Aorta (tissue), 5 donors: ENCODE results near the gene SSC4D. TPM values are rescaled to one million over a fixed set of nuclear protein-coding genes. Genes with fewer than 3 reads are reported as not detected.
"Not testable (repeated sequence)": the region's sequence is repeated elsewhere in the genome, so short reads cannot be mapped to it uniquely, and the experiment has no call there.

Experiments
- ATAC-seq: fragments of 200-7000 bp; cut with Tn5 transposase; one replicate; pipeline ENCODE4 v1.9.1; 2022; ENCODE audit warnings: moderate library complexity; ENCODE audit not compliant: low FRiP score
- DNase-seq, 2 donors: peaks; one replicate each; pipeline ENCODE4 v3.0.0-alpha.2; 2020
- H3K27ac ChIP-seq, 2 donors: one replicate each; pipeline ENCODE4 v1.5.1; 2013; ENCODE audit warnings: low read length in 2 of 2, mild to moderate bottlenecking in 2 of 2, moderate library complexity in 2 of 2, control low read depth in 1 of 2, inconsistent platforms in 1 of 2, low read depth in 1 of 2
- H3K27me3 ChIP-seq, 2 donors: one replicate each; pipeline ENCODE4 v1.6.1; 2013; ENCODE audit warnings: control low read depth in 1 of 2, low read length in 1 of 2, mild to moderate bottlenecking in 1 of 2, moderate library complexity in 1 of 2; ENCODE audit not compliant: insufficient read depth in 2 of 2, control insufficient read depth in 1 of 2
- H3K36me3 ChIP-seq, 2 donors: one replicate each; pipeline ENCODE4 v1.6.1; 2013; ENCODE audit warnings: control low read depth in 1 of 2, low read length in 1 of 2, mild to moderate bottlenecking in 1 of 2; ENCODE audit not compliant: insufficient read depth in 2 of 2, control insufficient read depth in 1 of 2
- H3K4me1 ChIP-seq, 2 donors: one replicate each; pipeline ENCODE4 v1.6.1; 2013; ENCODE audit warnings: low read length in 2 of 2, control low read depth in 1 of 2, mild to moderate bottlenecking in 1 of 2, moderate library complexity in 1 of 2; ENCODE audit not compliant: insufficient read depth in 2 of 2, control insufficient read depth in 1 of 2
- H3K4me3 ChIP-seq, 2 donors: one replicate each; pipeline ENCODE4 v1.5.1; 2013; ENCODE audit warnings: low read length in 2 of 2, control low read depth in 1 of 2, mild to moderate bottlenecking in 1 of 2
- H3K9me3 ChIP-seq: one replicate; pipeline ENCODE4 v1.6.1; 2013; ENCODE audit warnings: mild to moderate bottlenecking, low read length; ENCODE audit not compliant: control insufficient read depth
- WGBS, 2 donors: extraction: QIAGEN DNeasy Blood & Tissue Kit; methylation state at CpG; one replicate each; pipeline ENCODE4 v1.1.7; 2013; 5-methylcytosine and 5-hydroxymethylcytosine counted together
- intact Hi-C, 2 donors: fragments of 100-400 bp; cut with DNase I; formaldehyde crosslinking; loops; one replicate each; pipeline versions ENCODE4 v1.14.2 to v1.15.0; 2022
- polyA plus RNA-seq, 2 donors: library from polyadenylated mRNA; stranded (reverse); fragments of 200-250 nt; gene quantifications; one replicate each; pipeline ENCODE4 v1.2.3, GENCODE V29; 2013
- total RNA-seq, 2 donors: library from RNA; stranded (reverse); fragmentation: NEBNext Ultra II Directional; extraction: Animal tissue kit (Norgen Biotek cat#: 25700); gene quantifications; one replicate each; pipeline ENCODE4 v1.2.1, GENCODE V29; 2021
- donor health status: healthy with polysubstance abuse.
- donor health status: Bipolar disorder and iron deficiency.
- donor health status: DM: no; HTN: no; CAD: no.
- donor health status: DM: no; HTN: no; CAD: no.
- donor health status: DM: yes; HTN: yes; CAD: no.

SSC4D gene
- total and polyA plus RNA-seq, 4 donors: 0.13 to 0.58 (median 0.33) TPM; not detected in 1

DNA sequence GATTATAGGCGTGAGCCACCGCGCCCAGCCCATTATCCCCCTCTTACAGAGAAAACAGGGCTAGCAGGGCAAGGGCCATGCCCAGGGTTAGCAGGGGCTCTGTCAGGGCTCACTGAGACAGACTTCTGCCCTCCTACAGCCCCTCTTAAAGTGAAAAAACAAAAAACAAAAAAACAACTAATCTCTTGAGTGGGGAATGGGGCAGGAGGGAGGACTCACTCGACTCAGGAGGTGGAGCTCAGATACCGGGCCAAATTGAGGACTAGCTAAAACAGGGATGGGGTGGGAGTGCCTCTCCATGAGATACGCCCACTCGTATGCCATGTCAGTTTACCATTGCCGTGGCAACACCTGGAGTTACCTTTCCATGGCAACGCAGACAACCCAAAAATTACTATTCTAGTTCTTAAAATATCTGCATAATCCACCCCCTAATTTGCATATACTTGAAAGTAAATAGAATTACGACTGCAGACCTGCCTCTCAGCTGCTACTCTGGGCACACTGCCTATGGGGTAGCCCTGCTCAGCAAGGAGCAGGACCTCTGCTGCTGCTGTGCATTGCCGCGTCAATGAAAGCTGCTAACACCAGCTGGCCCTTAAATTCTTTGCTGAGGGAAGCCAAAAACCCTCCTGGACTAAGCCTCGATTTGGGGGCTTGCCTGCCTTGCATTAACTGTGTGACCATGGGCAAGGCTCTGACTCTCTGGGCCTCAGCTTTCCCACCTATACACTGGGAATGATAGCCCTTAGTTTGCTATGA, 13.4 kb downstream of the SSC4D start:
- Histone ChIP-seq H3K9me3 (no peaks in the 10 kb centered on the region), H3K27ac (no peak overlapping the region), H3K36me3 (no peaks in the 10 kb centered on the region), H3K27me3 (no peaks in the 10 kb centered on the region), H3K4me1 (no peaks in the 10 kb centered on the region), H3K4me3 (no peak overlapping the region)
- 70 to 73% methylated on average over 13 of the region's 13 CpGs for WGBS, 2 donors
- no peak for ATAC-seq
- intact Hi-C loops: no loop called here
- no peak for DNase-seq

DNA sequence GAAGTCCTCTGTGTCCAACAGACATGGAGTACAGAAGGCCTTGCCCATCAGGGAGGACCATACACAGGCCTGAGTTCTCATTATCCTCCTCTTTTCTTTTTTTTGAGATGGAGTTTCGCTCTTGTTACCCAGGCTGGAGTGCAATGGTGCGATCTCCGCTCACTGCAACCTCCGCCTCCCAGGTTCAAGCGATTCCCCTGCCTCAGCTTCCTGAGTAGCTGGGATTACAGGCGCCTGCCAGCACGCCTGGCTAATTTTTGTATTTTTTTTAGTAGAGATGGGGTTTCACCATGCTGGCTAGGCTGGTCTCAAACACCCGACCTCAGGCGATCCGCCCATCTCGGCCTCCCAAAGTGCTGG, 13.9 kb downstream of the SSC4D start:
- H3K27ac ChIP-seq, DNase-seq, H3K36me3 ChIP-seq, H3K27me3 ChIP-seq, H3K4me1 ChIP-seq, H3K4me3 ChIP-seq, ATAC-seq, intact Hi-C loops, H3K9me3 ChIP-seq: not testable (repeated sequence)
- 89 to 95% methylated on average over 11 of the region's 11 CpGs for WGBS, 2 donors

DNA sequence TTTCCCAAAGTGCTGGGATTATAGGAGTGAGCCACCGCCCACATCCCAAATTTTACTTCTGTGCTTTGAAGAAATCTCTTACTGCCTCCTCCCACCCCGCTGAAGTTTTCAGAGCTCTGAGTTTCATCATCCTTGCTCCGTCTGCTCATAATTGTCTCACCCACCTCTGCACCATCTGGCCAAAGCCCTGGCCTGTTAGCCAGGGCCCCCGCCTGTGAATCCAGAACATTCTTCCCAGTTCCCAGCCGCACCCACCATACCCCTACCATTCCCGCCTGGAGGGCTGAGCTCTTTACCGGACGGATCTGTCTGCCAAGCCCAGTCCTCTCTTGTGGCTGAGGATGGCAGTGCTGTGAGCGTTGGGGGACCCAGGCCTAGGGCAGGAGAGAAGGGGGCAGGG, 14.5 kb downstream of the SSC4D start:
- H3K4me3 ChIP-seq: no peak overlapping the region
- ATAC-seq (no peak), DNase-seq (peak in 1 of 2 donors; percentile 76)
- H3K27ac ChIP-seq: no peak overlapping the region
- intact Hi-C loops: loop anchor here in 1 of 2 donors (5.0 kb wide), 1 partner anchor 78 kb away; no protein-coding TSS in a partner anchor
- no peaks in the 10 kb centered on the region for H3K4me1 ChIP-seq
- H3K27me3 ChIP-seq: no peaks in the 10 kb centered on the region
- H3K36me3 ChIP-seq: no peaks in the 10 kb centered on the region
- no peaks in the 10 kb centered on the region for H3K9me3 ChIP-seq
- 90 to 96% methylated on average over 9 of the region's 9 CpGs for WGBS, 2 donors

GRCh38 chr7:76393116-76394031, 16.1 kb downstream of the SSC4D start:
- Histone ChIP-seq H3K9me3 (no peaks in the 10 kb centered on the region), H3K27ac (peak overlapping the region in 1 of 2 donors; percentile 68), H3K27me3 (no peaks in the 10 kb centered on the region), H3K4me3 (peak overlapping the region in 1 of 2 donors; percentile 43), H3K36me3 (no peaks in the 10 kb centered on the region), H3K4me1 (no peaks in the 10 kb centered on the region)
- intact Hi-C loops: loop anchor here in 1 of 2 donors (2.0 to 5.0 kb wide), 2 partner anchors 35 to 76 kb away; partner anchors contain the start of gene YWHAG
- ATAC-seq (peak; percentile 94), DNase-seq (peak; percentile 97 to 98)
- WGBS, 2 donors: 2 to 4% methylated on average over 68 to 99 of the region's 99 CpGs

DNA sequence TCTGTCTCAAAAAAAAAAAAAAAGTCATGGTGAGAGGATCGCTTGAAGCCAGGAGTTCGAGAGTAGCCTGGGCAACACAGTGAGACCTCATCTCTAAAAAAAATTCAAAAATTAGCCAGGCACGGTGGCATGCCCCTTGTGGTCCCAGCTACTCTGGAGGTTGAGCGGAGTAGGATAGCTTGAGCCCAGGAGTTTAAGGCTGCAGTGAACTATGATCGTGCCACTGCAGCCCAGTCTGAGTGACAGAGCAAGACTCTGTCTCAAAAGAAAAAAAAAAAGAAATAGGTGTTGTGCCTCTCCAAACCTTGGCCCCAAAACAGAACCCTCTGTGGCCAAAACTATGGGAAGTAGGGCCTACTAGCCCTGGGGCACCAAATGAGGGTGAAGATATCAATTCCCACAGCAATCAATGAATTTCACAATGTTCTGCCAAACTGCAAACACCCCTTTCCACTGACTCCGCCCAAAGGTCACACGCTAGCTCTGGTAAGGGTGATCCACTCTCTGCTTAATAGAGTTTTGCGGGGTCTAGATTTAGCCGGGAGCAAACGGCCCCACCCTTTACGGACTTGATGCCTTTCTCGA, 16.9 kb downstream of the SSC4D start:
- Histone ChIP-seq H3K4me3 (no peak overlapping the region), H3K27ac (peak overlapping the region in 1 of 2 donors; percentile 68), H3K36me3 (no peaks in the 10 kb centered on the region), H3K9me3 (no peaks in the 10 kb centered on the region), H3K27me3 (no peaks in the 10 kb centered on the region), H3K4me1 (no peaks in the 10 kb centered on the region)
- WGBS, 2 donors: 44% methylated on average over 12 of the region's 12 CpGs
- ATAC-seq: no peak
- intact Hi-C loops: loop anchor here in 1 of 2 donors (2.0 to 5.0 kb wide), 2 partner anchors 34 to 75 kb away; partner anchors contain the start of gene YWHAG
- DNase-seq: no peak

DNA sequence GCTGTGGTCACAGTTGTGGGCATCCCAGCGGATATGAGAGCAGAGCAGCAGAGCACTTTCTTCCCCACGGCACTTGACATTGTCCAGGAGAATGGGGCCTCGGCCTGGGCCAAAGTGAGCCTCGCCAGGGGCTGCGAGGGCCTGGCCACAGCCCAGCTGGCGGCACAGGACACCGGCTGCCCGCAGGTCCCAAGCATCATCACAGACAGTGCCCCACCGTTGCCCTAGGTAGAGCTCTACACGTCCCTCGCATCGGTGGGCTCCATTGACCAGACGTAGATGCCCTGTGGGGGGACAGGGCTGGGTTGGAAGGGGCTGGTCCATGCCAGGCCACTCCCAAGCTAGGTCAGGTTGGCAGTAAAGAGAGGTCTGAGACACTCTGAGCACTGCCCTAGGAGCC, 19.4 kb downstream of the SSC4D start:
- DNase-seq: no peak
- Histone ChIP-seq H3K4me3 (no peak overlapping the region), H3K27ac (no peak overlapping the region), H3K4me1 (no peaks in the 10 kb centered on the region), H3K9me3 (no peaks in the 10 kb centered on the region), H3K36me3 (no peaks in the 10 kb centered on the region), H3K27me3 (no peaks in the 10 kb centered on the region)
- 89 to 96% methylated on average over 13 of the region's 13 CpGs for WGBS, 2 donors
- intact Hi-C loops: loop anchor here in 1 of 2 donors (5.0 kb wide), 1 partner anchor 73 kb away; no protein-coding TSS in a partner anchor
- no peak for ATAC-seq

DNA sequence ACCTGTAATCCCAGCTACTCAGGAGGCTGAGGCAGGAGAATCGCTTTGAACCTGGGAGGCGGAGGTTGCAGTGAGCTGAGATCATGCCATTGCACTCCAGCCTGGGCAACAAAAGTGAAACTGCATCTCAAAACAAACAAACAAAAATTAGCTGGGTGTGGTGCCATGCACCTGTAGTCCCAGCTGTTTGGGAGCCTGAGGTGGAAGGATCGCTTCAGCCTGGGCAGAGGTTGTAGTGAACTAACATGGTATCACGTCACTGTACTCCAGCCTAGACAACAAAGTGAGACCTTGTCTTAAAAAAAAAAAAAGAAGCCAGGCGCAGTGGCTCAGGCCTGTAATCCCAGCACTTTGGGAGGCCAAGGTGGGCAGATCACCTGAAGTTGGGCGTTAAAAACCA, 21.7 kb downstream of the SSC4D start:
- ATAC-seq, intact Hi-C loops, H3K27ac ChIP-seq, H3K27me3 ChIP-seq, H3K4me1 ChIP-seq, H3K9me3 ChIP-seq, DNase-seq, H3K4me3 ChIP-seq, H3K36me3 ChIP-seq: not testable (repeated sequence)
- WGBS, 2 donors: 95 to 96% methylated on average over 6 of the region's 6 CpGs

- Histone ChIP-seq H3K36me3 (no peaks in the 10 kb centered on the region), H3K4me3 (no peak overlapping the region), H3K27ac (no peak overlapping the region), H3K9me3 (no peaks in the 10 kb centered on the region), H3K4me1 (no peaks in the 10 kb centered on the region), H3K27me3 (no peaks in the 10 kb centered on the region)
- intact Hi-C loops: no loop called here
- ATAC-seq (no peak), DNase-seq (no peak)
- WGBS, 2 donors: 74 to 75% methylated on average over 11 of the region's 11 CpGs
Measured at GRCh38 chr7:76386691-76387260, 22.7 kb downstream of the SSC4D start.
